ENCODE results near the gene CPLX4.

GRCh38 chr18:59303656-59304195 lies 14.7 kb downstream of the CPLX4 start:
- TF ChIP-seq CTCF (optimal IDR thresholded peaks at IDR 0.05 in 1 of 3, IDR thresholded peaks at IDR 0.05 in 1 of 3, conservative IDR thresholded peaks at IDR 0.05 in 1 of 3; ENCODE audit: extremely low read depth in 1 of 3, insufficient read depth in 2 of 3, low read length in 3 of 3) (no peak), EZH2 (IDR thresholded peaks at IDR 0.05; ENCODE audit: low read length) (no peak)

Measured in keratinocyte (primary cell).